ENCODE measurements around the gene ZACN. TPM values are rescaled to one million over a fixed set of nuclear protein-coding genes. Genes with fewer than 3 reads are reported as not detected.
"Not testable (repeated sequence)": the region's sequence is repeated elsewhere in the genome, so short reads cannot be mapped to it uniquely, and the experiment has no call there.

The ZACN gene
- polyA plus RNA-seq, 3 donors, result 13.4 to 30.9 (median 27.1) TPM

- DNase-seq, result no peak
These were observed 28.2 kb upstream of the ZACN start for GRCh38 chr17:76050538-76051467.

- no peak for DNase-seq
These were observed 27.4 kb upstream of the ZACN start for GRCh38 chr17:76051561-76051960.

GRCh38 chr17:76053246-76054111, 25.5 kb upstream of the ZACN start:
- no peak for DNase-seq

GRCh38 chr17:76054112-76054476, 24.9 kb upstream of the ZACN start:
- DNase-seq, result no peak

- no peak for DNase-seq
These were observed 22.1 kb upstream of the ZACN start for GRCh38 chr17:76056882-76057281.

- DNase-seq, result not testable (repeated sequence)
These were observed 20.7 kb upstream of the ZACN start for GRCh38 chr17:76058264-76058663.

GRCh38 chr17:76063875-76064546, 15.0 kb upstream of the ZACN start:
- no peak for DNase-seq

- DNase-seq, result no peak
These were observed 13.2 kb upstream of the ZACN start for GRCh38 chr17:76065775-76066174.

GRCh38 chr17:76071531-76072147, 7.3 kb upstream of the ZACN start:
- no peak for DNase-seq

GRCh38 chr17:76072148-76072858, 6.7 kb upstream of the ZACN start, which contains the start of gene SRP68:
TSS of gene SRP68 (minus strand) at chr17:76072517. CDS start at chr17:76072491, 26 bp downstream.
- peak; percentile 92 for DNase-seq

- no peak for DNase-seq
These were observed 4.3 kb upstream of the ZACN start, which contains the start of gene GALR2 for GRCh38 chr17:76074390-76075363. TSS of gene GALR2 (plus strand) at chr17:76074781. CDS start at chr17:76074884, 103 bp downstream.

- DNase-seq, result no peak
These were observed 3.4 kb upstream of the ZACN start for GRCh38 chr17:76075364-76076145.

- no peak for DNase-seq
These were observed 2.7 kb upstream of the ZACN start for GRCh38 chr17:76076146-76076764.

- DNase-seq, result no peak
These were observed 2.0 kb upstream of the ZACN start for GRCh38 chr17:76076765-76077583.

- DNase-seq, result no peak
These were observed 1.3 kb upstream of the ZACN start for GRCh38 chr17:76077584-76078110.

GRCh38 chr17:76078370-76078769, 612 bp upstream of the ZACN start:
- not testable (repeated sequence) for DNase-seq

GRCh38 chr17:76079535-76079955, 563 bp downstream of the ZACN start:
- DNase-seq, result no peak

All from renal pelvis (tissue), 4 donors.